Activated CD4-positive, alpha-beta T cell treated with anti-CD3 and anti-CD28 coated beads for 24 hours (primary cell): Measurements from ENCODE around the gene DAPK2.

ENCODE experiments used
- DNase-seq, 2 donors: peaks; one replicate each; pipeline ENCODE4 v3.0.0-alpha.2; 2020; ENCODE audit warnings: low read depth in 2 of 2

The DAPK2 gene

DNA sequence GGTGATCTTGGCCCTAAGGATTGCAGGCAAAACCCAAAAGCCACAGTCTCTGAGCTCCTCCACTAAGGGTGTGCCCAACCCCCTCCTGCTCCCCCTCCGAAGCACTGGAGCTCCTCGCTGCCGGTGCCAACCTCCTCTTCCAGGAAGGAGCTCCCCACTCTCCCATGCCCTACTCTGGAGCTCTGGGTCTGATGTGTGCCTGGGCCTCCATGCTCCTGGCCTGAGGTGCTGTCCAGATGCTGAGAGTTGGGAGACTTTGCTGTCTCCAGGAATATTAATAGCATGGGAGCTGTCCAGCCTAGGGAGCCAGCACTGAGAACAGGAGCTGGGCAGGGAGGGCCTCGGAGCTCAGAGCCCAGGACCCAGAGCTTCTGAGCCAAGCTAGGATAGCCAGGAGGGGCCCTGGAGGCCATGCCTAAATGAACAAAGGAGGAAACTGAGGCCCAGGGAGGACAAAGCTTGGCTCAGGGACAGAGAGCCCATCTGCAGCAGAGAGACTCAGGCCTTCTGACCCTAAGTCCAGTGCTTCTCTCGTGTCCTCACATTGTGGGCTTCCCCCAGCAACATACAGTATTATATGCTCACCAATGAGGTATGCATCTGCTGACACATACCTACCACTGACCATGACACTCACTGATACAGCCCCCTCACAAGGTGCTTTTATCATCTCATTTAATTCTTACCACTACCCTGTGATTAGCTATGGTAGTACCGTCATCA is 175.6 kb downstream of the DAPK2 start:
- no peak for DNase-seq

DNA sequence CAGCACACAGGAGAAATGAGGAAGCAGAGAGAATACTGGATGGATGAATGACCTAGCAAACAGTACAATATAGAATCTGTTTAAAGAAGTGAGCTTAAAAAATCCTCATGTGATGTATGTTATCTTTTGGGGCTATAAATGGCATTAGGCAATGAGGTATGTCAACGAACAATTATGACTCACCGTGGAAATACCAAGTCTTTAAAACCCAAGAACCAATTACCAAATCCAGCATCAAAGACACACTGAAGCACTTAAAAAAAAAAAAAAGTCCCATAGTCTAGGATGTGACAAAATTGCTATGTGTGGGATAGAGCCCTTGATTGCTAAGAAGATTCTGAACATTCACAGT is 176.3 kb downstream of the DAPK2 start:
- no peak for DNase-seq

DNA sequence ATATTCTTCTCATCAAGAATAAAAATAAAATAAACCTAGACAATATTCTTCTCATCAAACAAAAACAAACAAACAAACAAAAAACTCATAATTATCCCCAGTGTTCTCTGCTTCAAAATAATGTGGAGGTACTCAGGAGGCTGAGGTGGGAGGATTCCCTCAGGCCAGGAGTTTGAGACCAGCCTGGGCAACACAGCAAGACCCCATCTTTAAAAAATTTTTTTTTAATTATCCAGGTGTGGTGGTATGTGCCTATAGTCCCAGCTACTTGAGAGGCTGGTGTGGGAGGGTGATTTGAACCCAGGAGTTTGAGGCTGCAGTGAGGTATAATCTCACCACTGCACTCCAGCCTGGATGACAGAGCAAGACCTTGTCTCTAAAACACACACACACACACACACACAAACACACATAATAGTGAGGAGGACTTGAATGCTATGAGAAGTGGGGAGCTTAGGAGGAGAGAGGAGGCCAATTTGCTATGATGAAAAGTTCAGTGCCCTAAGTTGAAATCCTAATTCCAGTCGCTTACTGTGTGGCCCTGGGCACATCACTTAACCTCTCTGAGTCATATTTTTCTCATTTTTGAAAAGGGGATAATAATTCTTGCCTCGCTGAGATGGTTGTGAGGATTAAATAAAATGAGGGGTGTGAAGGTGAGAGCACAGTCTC is 176.8 kb downstream of the DAPK2 start:
- DNase-seq: no peak

DNA sequence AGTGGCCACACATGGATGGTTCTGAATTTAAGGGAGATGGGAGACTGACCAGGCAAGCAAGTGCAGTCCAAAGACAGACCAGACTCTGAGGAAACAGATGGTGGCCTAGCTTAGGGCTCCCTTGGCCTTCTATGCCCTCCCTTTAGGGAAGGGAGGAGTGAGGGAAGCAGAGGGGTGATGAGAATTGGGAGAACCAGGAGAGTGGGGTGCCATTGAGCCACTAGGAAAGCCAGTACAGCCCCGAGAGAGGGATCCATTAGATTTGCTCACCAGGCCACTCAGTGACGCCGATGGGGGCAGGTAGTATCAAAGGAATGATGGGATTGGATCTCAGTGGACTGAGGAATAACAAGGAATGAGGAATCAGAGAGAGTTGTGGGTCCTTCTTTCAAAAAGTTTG is 182.1 kb downstream of the DAPK2 start:
- no peak for DNase-seq

DNA sequence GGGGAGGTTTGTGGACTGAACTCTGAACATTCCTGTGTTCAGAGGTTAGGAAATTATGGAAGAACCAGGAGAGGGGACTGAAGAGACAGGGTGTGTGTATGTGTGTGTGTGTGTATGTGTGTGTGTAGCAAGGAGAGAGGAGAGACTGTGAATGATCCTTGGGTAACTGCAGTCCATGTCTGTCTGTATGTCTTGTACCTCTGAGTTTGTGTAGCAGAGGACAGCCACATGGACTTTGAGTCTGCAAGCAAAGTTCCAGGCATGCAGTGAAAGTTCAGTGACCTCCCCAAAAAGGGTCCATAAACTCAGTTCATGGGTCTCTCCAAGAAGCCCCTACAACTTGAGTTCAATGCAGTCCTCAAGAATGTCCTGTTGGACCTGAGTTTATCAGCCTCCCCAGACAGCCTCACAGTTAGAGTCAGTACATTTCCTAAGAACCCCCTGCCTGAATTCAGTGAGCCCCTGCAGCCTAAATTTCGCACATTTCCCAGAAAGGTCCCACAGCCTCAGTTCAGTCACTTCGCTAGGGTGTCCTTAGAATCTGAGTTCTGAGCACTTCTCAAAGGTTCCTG is 184.3 kb downstream of the DAPK2 start:
- DNase-seq: no peak

DNA sequence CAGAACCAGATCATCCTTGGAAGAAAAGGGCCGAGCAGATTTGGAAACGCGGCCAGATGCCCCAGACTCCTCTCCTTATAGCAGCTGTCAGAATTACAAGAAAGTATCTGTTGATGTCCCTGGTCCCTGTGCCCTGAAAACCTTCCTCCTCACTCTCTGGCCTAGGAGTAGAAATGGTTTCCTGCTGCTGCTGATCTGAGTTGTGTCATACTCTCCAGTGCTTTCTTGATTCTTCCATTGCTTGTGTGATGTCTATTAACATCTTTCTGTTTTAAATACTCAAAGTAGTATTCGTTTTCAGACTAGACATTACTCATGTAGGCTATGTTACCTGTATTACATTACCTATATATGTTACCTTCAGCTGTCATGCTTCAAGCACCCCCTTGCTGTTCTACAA is 185.7 kb downstream of the DAPK2 start:
- DNase-seq: no peak

DNA sequence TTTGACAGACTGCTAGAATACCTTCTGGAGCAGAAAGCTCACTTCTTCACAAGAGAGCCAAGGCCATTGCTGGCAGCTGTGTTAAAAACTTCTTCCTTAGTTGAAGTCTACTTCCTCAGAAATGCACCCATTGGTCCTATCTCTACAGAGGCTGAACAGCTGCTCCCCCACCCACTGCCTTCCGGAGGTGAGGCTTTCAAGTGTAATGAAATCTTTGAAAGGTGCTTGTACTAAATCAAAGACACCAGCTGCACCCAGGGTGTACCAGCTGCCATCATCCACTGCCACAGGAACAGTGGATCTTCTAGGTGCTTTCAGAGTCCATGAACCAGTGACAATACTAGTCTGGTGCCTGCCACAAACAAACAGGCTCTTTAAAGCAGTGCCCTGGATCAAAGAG is 186.1 kb downstream of the DAPK2 start:
- DNase-seq: peak; percentile 9 to 15

DNA sequence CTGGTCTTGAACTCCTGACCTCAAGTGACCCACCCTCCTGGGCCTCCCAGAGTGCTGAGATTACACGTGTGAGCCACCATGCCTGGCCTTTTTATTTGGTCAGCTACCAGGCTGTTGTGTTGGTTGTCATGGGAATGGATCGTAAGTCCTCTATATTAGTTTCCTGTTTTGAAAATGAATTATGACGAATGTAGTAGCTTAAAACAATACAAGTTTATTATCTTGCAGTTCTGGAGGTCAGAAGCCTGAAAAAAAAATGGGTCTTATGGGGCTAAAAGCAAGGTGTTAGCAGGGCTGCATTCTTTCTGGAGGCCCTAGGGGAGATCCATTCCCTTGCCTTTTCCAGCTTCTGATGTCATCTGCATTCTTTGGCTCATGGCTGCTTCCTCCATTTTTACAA is 187.4 kb downstream of the DAPK2 start:
- DNase-seq: no peak

DNA sequence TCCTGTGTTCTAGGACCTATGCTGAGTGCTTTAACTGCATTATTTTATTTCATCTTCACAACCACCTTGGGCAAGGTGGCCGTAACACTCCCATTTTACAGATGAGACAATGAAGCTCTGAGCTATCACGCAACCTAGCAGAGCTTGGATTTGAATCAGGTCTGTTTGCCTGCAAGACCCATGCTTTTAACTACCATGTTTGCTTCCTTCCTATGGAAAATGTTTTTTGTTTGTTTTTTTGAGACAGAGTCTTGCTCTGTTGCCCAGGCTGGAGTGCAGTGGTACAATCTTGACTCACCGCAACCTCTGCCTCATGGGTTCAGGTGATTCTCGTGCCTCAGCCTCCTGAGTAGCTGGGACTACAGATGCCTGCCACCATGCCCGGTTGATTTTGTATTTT is 187.8 kb downstream of the DAPK2 start:
- no peak for DNase-seq

DNA sequence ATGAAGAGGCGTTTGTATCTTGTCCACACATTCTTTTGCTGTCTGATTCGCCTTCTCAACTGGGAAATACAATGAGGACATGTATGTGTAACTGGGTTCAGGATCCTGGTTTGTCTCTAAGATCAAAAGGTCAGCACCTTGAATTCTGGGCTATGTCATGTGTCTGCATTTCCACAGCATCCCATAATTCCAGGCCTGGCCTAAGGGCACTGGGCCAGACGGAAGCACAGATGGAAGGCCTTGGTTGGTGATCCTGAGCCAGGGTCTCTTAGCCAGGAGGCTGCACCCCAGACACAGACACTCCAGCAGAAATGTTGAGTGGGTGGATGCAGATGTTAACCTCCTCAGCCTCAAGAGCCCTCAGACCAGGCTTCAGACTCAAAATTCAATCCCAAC is 188.8 kb downstream of the DAPK2 start:
- no peak for DNase-seq
